GM18505 (cell line): ENCODE data around the gene PPP1CA.

Source experiments
- ATAC-seq: cut with Tn5 transposase; IDR thresholded peaks from one replicate; pipeline ENCODE4 v1.9.1; 2021; ENCODE audit not compliant: unreplicated experiment
- POLR2A ChIP-seq: IDR thresholded peaks from 4 replicates; pipeline ENCODE4 v1.6.1; 2011; ENCODE audit warnings: borderline replicate concordance; ENCODE audit not compliant: insufficient read depth, insufficient read length; ENCODE audit errors: extremely low read depth

The PPP1CA gene

DNA sequence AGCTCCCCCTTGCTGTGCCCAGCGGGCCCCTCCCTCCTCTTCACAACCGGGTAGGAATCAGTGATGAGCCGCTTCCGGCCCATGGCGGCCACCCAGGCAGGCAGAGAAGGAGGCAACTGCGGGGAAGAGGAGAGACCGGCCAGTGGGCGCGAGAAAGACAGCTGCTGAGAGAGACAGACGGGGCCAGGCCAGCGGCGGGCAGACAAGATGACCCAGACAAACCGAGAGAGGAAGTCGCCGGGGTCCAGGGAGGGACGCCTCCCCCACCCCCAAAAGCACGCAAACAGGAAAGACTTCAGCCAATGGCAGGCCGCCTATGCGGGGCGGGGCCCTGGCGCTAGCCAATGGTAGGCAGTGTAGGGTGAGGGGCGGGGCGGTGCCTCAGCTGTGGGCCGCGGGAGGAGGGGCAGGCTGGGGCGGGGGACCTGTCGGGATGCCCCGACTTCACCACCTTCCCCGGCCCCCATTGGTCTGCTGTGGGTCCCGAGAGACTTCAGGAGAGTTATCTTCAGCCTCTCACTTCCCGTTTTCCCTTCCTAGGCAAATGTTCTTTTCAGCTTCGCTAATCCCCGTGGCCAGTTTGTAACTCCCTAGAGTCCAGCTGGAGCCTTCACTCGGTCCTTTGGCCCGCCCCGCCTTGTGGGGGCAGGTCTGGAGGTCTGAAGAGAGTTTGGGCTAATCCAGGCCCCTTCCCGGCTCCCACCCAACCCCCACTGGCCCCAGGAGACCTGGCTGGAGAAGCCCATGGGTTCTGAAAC, 48.2 kb downstream of the PPP1CA start, which contains the start of gene POLD4:
POLD4 (minus strand) TSS at position 230 of the 758 bp plus-strand sequence; CDS start at position 83, 147 bp downstream.
- peak; percentile 75 for ATAC-seq
- peak; percentile 93 for TF ChIP-seq POLR2A

DNA sequence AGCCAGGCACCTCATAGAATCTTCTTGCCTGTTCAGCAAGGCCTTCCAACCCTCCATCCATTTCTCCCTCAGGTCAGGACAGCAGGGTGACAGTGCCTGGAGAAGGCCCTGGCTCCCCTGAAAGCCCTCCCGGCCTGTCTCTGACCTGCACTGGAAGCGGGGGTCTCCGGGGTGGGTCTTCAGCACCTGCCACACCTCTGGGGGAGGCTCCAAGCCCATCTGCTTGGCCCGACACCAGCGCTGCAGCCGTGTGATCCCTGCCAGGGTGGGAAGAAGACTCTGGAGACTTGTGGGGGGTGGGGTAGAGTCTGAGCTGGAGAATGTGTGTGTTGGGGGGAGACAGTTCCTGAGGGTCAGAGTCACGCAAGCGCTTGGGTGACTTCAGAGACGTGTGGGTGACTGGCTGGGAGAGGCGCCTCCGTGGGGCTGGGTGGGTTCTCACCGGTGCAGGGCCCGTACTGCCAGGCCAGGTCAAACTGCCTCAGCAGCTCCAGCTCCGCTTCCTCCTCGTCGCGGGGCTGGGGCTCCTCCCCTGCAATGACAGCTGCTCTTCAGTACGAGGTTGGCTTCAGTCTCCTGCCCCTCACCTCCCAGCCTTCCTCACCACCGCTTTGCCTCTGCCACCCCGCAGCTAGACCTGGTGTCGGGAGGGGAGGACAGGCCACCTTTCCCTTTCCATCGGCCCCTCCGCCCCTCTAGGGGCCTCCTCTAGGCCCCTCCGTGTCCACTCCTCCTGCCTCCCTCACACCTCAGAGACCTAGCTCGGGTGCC, 48.9 kb downstream of the PPP1CA start:
- no peak for TF ChIP-seq POLR2A
- peak; percentile 7 for ATAC-seq

DNA sequence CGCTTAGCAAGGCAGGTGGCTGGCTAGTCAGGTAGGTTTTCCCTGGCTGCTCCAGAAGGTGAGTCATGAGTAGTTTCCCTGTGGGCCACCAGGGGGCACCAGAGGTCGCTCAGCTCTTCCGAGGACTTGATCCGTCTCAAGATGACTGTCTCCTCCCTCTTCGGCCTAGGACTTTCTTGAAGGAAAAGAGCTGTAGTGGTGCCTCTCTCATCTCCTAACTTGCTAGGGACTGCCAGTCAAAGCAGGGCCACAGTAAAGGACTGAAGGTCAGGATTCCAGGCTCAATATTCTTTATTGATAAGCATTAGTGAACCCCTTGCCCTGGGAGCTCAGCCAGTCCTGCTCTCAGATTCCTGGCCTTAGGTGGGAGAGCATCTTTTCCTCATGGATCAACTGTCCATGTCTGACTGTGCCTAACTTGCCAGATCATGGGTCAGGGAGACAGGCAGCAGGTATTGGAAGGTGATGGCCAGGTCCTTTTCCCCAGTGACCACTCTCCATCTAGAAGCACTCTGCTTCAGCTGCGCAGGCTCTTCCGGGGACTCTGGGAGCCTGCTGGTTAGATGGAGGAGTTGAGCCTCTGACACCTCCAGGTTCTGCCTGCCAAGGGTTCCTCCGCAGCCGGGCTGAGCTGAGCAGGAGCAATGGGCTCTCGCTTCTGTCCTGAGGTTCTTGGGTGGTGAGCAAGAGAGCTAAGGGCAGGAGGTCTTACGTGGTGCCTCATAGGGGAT, 50.2 kb downstream of the PPP1CA start:
- TF ChIP-seq POLR2A = no peak
- no peak for ATAC-seq

DNA sequence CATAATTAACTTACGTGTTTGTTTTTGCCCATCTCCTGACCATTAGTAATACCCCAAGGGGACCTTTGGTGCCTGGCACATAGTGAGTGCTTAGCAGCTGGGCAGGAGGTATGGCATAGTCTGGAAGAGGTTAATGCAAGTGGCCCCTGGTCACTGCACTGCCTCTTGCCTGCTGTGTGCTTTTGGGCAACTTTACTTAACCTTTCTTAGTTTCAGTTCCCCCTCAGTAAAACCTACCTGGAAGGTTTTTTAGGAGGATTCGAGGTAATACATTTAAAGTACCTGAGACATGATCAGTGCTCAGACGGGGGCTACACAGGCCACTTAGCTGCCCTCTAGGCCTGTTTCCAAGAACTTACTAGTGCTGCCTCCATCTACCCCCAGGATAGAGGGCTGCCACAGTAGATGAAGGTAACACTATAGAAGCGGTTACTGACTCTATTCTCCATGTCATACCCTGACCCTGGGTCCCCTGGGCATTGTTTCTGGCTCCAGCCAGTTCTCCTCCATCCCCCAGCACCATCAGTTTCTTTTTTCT, 51.7 kb downstream of the PPP1CA start:
- no peak for ATAC-seq
- TF ChIP-seq POLR2A = peak; percentile 14

DNA sequence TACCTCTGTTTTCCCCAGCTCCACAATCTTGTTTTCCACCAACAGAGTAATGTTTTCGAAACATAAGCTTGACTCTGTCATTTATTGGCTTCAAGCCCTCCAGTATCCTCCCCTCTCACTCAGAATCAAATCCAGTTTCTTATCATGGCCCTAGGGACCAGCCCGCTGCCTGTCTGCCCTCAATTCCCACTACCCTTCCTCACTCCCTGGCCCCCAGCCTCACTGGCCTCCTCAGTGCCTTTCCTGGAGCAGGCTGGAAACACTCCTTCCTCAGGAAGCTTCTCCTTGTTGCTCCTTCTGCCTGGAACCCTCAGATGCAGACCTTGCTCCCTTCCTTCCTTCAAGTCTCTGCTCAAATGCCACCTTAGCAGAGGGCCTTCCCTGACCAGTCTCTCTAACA, 52.2 kb downstream of the PPP1CA start:
- no peak for ATAC-seq
- TF ChIP-seq POLR2A = peak; percentile 17

DNA sequence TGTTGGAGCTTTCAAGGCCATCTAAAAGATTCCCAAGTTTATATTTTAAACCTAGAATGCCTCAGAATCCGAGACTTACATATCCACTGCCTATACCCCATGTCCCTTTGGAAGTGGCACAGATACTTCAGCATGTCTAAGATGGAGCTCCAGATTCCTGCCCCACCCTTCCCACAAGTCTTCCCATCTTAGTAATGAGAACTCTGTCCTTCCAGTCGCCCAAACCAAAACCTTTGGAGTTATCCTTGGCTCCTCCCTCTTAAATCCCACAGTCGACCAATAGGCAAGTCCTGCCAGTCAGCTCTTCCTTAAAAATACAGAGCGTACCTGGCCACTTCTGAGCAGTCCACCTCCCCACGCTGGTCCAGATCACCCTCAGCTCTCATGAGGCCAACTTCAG, 52.6 kb downstream of the PPP1CA start:
- no peak for ATAC-seq
- no peak for TF ChIP-seq POLR2A
